HL-60 (cell line): ENCODE results near the gene GAL3ST2.

Experiments
- DNase-seq, 2 experiments: peaks; one replicate each; pipeline ENCODE4 v3.0.0-alpha.2; 2010 to 2020; ENCODE audit warnings: low read depth in 1 of 2, low spot score in 1 of 2
- H3K27ac ChIP-seq: fragments of 250-450 bp; sonication (Bioruptor Pico); replicated peaks from 2 replicates; pipeline ENCODE4 v1.5.1; 2020; ENCODE audit warnings: mild to moderate bottlenecking, moderate library complexity
- H3K27me3 ChIP-seq: fragments of 250-450 bp; sonication (Bioruptor Pico); 2 replicates; pipeline ENCODE4 v1.5.1; 2021; ENCODE audit warnings: mild to moderate bottlenecking, moderate library complexity; ENCODE audit not compliant: insufficient read depth, poor library complexity, severe bottlenecking
- H3K4me3 ChIP-seq: replicated peaks from 2 replicates; pipeline ENCODE4 v1.5.1; 2011; ENCODE audit warnings: mild to moderate bottlenecking, control low read depth, low read length; ENCODE audit not compliant: insufficient read depth
- GABPA ChIP-seq: IDR thresholded peaks from 2 replicates; pipeline ENCODE4 v1.6.1; 2012; ENCODE audit warnings: low read depth
- POLR2AphosphoS5 ChIP-seq: IDR thresholded peaks from 2 replicates; pipeline ENCODE4 v1.6.1; 2012; ENCODE audit warnings: low read depth
- SPI1 ChIP-seq: IDR thresholded peaks from 2 replicates; pipeline ENCODE4 v1.6.1; 2012; ENCODE audit warnings: low read depth, mild to moderate bottlenecking, borderline replicate concordance
- TF ChIP-seq, protein P1 (sequence below): IDR thresholded peaks from 2 replicates; pipeline ENCODE4 v1.6.1; 2012; ENCODE audit warnings: low read depth; ENCODE audit not compliant: insufficient replicate concordance
- TF ChIP-seq, protein P2 (sequence below): IDR thresholded peaks from one replicate; pipeline ENCODE4 v1.5.1; 2011; ENCODE audit warnings: low read length, control low read depth, inconsistent platforms; ENCODE audit not compliant: insufficient read depth

Gene GAL3ST2

DNA sequence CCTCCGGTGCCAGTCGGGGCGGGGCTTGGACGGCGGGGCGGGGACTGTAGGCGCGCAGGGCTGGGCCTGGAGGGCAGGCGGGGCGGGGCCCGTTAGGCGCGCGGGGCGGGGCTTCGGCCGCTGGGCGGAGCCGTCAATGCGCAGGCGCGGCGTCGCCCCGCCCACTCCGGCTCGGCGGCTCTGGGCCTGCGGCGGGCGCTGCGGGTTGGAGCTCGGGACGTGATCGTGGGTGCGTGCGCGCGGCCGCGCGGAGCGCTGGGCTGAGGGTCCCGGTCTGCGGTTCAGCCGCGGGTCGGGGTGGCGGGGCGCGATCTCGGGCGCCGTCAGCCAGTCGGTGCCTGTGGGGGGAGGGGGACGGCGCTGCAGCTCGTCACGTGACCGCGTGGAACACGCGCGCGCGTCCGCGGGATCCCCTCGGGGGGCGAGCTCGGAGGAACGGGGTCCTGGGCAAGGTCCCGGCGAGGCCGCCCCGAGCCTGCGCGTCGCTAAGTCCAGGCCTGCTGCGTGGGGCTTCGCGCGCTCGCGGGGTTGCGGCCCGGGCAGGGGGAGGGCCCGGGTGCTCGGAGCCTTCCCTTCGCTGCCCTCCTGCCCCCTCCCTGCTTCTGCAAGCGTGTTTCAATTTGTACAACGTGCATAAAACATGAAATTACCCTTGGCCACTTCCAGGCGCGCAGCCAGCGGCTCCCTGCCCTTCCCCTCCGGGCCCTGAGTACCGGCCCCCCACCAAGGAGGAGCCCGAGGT, 42.0 kb upstream of the GAL3ST2 start, which contains the start of gene D2HGDH:
Gene D2HGDH, plus strand, starts transcription at position 164 of the 742 bp plus-strand sequence. CDS start 595 bp downstream, outside the sequence.
- DNase-seq, result peak; percentile 85 to 90
- TF ChIP-seq, protein P1, sequence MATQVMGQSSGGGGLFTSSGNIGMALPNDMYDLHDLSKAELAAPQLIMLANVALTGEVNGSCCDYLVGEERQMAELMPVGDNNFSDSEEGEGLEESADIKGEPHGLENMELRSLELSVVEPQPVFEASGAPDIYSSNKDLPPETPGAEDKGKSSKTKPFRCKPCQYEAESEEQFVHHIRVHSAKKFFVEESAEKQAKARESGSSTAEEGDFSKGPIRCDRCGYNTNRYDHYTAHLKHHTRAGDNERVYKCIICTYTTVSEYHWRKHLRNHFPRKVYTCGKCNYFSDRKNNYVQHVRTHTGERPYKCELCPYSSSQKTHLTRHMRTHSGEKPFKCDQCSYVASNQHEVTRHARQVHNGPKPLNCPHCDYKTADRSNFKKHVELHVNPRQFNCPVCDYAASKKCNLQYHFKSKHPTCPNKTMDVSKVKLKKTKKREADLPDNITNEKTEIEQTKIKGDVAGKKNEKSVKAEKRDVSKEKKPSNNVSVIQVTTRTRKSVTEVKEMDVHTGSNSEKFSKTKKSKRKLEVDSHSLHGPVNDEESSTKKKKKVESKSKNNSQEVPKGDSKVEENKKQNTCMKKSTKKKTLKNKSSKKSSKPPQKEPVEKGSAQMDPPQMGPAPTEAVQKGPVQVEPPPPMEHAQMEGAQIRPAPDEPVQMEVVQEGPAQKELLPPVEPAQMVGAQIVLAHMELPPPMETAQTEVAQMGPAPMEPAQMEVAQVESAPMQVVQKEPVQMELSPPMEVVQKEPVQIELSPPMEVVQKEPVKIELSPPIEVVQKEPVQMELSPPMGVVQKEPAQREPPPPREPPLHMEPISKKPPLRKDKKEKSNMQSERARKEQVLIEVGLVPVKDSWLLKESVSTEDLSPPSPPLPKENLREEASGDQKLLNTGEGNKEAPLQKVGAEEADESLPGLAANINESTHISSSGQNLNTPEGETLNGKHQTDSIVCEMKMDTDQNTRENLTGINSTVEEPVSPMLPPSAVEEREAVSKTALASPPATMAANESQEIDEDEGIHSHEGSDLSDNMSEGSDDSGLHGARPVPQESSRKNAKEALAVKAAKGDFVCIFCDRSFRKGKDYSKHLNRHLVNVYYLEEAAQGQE, result no peak
- TF ChIP-seq POLR2AphosphoS5 (peak; percentile 54), GABPA (no peak), SPI1 (no peak)
- TF ChIP-seq, protein P2, sequence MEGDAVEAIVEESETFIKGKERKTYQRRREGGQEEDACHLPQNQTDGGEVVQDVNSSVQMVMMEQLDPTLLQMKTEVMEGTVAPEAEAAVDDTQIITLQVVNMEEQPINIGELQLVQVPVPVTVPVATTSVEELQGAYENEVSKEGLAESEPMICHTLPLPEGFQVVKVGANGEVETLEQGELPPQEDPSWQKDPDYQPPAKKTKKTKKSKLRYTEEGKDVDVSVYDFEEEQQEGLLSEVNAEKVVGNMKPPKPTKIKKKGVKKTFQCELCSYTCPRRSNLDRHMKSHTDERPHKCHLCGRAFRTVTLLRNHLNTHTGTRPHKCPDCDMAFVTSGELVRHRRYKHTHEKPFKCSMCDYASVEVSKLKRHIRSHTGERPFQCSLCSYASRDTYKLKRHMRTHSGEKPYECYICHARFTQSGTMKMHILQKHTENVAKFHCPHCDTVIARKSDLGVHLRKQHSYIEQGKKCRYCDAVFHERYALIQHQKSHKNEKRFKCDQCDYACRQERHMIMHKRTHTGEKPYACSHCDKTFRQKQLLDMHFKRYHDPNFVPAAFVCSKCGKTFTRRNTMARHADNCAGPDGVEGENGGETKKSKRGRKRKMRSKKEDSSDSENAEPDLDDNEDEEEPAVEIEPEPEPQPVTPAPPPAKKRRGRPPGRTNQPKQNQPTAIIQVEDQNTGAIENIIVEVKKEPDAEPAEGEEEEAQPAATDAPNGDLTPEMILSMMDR, result no peak
- peak within 1 kb of the TSS; percentile 81 for H3K4me3 ChIP-seq
- H3K27me3 ChIP-seq, result no peaks in the 10 kb centered on the region
- peak within 1 kb of the TSS; percentile 81 for H3K27ac ChIP-seq

DNA sequence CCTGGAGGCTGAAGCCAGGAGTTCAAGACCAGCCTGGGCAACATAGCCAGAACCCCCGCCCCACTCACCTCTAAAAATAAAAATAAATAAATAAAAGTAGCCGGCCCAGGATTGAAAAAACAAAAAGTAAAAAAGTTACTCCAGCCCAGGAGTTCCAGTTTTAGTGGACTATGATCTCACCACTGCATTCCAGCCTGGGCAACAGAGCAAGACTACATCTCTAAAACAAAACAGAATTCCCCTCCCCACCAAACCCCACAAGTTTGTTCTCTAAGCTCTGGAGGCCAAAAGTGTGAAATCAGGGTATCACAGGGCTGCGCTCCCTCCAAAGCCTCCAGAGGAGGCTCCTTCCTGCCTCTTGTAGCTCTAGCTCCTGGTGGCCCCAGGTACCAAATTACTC, 40.5 kb upstream of the GAL3ST2 start:
- H3K27me3 ChIP-seq, result no peaks in the 10 kb centered on the region
- no peak for TF ChIP-seq POLR2AphosphoS5
- TF ChIP-seq, protein P1, result no peak
- TF ChIP-seq GABPA, result no peak
- TF ChIP-seq, protein P2, result no peak
- no peak for TF ChIP-seq SPI1
- H3K27ac ChIP-seq, result no peak overlapping the region
- no peak overlapping the region for H3K4me3 ChIP-seq
- DNase-seq, result no peak

DNA sequence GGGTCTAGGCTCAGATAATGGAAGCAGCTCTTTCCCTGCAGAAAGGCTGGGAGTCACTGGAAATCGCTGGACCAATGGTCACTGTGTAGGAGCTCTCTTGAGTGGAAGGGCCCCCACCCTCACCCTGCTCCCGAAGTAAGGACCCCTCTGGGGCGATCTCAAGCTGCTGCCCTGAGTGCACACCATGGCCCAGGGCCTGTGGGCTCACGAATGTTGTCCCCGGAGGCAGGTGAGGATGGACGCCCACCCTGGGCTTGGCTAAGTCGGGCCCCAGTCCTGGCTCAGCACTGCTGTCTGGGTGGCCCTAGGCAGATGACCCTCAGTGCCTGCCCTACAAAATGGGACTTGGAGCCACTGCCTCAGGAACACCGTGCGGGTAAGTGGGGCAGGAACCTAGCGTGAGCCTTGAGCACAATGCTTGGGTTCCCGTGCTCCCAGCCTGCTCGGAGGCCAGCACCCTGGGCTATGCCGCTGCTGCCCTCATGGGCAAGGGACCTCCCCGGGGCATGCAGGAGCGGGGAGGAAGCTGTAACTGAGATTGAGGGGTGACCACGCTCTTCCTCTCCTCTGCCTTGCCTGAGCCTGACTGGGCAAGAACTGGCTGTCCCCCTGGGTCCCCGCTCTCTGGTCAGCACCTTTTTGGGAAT, 38.5 kb upstream of the GAL3ST2 start:
- Histone ChIP-seq H3K4me3 (no peak overlapping the region), H3K27me3 (no peaks in the 10 kb centered on the region), H3K27ac (no peak overlapping the region)
- TF ChIP-seq SPI1, result no peak
- TF ChIP-seq GABPA, result no peak
- no peak for TF ChIP-seq POLR2AphosphoS5
- TF ChIP-seq, protein P1, result no peak
- TF ChIP-seq, protein P2, result no peak
- DNase-seq, result no peak
